HG02610 (cell line): ENCODE data around the gene NID1.
"Not testable (repeated sequence)": the region's sequence is repeated elsewhere in the genome, so short reads cannot be mapped to it uniquely, and the experiment has no call there.

Experiments
- ATAC-seq: cut with Tn5 transposase; IDR thresholded peaks from one replicate; pipeline ENCODE4 v1.9.1; 2021; ENCODE audit warnings: mild to moderate bottlenecking, moderate library complexity; ENCODE audit not compliant: unreplicated experiment

The NID1 gene

GRCh38 chr1:236095705-236096520 lies 31.0 kb upstream of the NID1 start:
- no peak for ATAC-seq

DNA sequence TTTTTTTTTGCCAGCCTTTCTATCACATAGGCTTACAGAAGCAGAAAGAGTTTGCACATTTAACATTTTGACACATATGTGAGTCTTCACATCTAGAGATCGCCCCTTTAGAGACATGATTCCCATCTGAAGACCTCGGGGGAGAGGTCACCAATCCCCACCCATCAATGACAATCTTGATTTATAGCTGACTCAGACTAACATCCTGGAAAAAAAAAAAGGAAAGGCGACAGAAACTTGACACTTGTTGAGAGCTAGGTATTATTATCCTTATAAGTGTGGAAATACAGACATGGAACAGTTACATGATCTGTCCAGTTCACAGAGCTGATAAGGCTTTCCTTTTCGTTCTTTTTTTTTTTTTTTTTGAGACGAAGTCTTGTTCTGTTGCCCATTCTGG lies 28.0 kb upstream of the NID1 start:
- no peak for ATAC-seq

GRCh38 chr1:236091933-236092318 lies 27.0 kb upstream of the NID1 start:
- ATAC-seq = no peak

- ATAC-seq = no peak
Measured at GRCh38 chr1:236090741-236091147, 25.9 kb upstream of the NID1 start.

DNA sequence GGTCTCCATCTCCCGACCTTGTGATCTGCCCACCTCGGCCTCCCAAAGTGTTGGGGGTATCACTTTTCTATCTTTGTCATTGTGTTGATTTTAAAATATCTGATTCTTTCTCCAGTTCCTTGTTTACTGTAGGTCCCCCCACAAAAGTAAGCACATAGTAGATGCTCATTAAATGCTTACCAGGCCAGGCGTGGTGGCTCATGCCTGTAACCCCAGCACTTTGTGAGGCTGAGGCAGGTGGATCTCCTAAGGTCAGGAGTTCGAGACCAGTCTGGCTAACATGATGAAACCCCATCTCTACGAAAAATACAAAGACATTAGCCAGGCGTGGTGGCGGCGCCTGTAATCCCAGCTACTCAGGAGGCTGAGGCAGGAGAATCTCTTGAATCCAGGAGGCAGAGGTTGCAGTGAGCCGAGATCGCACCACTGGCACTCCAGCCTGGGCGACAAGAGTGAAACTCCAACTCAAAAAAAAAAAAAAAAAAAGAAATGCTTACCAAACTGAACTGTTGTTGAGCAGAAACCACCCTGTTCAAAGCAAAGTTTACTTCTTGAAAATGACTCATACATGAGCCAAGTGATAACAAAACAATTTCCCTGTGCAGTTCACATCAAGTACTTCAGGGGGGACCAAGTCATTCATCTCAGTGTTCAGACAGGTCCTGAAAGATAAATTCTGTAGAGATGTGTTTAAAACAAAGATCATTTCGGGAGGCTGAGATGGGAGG lies 24.3 kb upstream of the NID1 start:
- ATAC-seq = peak; percentile 58

DNA sequence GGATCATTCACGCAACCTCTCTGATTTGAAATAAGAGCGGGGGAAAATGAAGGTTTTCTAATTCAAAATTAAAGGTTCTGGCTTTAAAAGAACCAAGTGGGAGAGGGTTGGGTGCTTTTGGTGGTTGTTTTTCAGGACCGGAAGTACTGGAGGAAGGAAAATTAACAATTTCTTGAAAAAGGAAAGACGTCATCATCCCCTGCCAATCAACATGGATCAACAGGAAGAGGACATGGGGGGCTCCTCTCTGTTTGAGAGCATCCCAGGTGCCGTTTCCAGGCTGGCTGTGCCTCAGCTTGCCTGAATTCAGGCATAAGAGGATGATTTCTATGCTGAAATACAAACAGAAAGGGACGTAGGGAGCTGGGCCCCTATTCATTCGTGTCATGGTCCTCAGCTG lies 21.6 kb upstream of the NID1 start:
- no peak for ATAC-seq

DNA sequence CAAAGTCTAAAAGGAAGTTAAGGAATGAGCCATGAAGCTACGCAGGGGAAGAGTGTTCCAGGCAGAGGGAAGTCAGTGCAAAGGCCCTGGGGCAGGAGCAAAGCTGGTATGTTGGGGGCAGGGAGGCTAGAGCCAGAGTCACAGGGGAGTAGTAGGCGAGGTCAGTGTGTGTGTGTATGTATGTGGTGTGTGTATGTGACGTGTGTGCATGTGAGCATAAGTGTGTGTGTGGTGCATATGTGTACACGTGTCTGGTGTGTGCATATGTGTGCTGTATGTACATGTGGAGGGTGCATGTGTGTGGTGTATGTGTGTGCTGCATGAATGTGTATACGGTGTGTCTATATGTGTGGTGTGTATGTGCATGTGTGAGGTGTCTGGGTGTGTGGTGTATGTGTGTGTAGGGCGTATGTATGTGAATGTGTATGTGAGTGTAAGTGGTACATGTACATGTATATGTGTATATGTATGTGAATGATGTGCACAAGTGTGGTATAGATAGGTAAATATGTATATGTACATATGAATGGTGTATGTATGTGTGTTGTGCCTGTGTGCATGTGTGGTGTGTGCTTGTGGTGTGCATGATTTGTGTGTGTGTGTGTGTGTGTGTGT lies 20.8 kb upstream of the NID1 start:
- ATAC-seq = no peak

- no peak for ATAC-seq
Measured at GRCh38 chr1:236084386-236084730, 19.5 kb upstream of the NID1 start.

GRCh38 chr1:236083650-236084385 lies 18.9 kb upstream of the NID1 start:
- ATAC-seq = no peak

DNA sequence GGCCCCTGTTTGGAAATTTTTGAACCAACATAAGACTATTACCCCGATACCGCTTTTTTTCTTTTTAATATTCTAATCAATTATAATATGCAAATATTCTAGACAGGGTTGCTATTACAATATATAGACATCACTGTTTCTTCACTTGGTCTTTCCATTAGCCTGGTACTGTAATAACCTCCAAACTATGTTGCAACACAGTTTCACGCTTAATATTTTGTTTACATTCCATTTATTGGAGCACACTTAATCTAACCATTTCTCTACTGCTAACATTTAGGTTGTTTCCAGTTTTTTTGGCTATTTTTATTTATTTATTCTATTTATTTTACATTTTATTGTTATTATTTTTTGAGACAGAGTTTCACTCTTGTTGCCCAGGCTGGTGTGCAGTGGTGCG lies 17.6 kb upstream of the NID1 start:
- ATAC-seq = no peak

GRCh38 chr1:236081546-236082227 lies 16.8 kb upstream of the NID1 start:
- no peak for ATAC-seq

GRCh38 chr1:236079703-236080102 lies 14.8 kb upstream of the NID1 start:
- ATAC-seq = no peak

DNA sequence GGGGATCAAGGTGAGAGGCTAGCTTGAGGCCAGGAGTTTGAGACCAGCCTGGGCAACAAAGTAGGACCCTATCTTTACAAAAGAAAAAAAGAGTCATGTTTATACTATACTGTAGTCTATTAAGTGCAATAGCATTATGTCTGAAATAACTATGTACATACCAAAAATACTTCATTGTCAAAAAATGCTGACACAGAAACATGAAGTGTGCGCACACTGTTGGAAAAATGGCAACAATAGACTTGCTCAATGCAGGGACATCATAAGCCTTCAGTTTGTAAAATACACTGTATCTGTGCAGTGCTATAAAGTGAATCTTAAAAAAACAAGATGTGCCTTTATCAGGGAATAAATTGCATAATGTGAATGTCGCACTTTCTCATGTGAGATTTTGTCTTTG lies 14.1 kb upstream of the NID1 start:
- ATAC-seq = no peak

DNA sequence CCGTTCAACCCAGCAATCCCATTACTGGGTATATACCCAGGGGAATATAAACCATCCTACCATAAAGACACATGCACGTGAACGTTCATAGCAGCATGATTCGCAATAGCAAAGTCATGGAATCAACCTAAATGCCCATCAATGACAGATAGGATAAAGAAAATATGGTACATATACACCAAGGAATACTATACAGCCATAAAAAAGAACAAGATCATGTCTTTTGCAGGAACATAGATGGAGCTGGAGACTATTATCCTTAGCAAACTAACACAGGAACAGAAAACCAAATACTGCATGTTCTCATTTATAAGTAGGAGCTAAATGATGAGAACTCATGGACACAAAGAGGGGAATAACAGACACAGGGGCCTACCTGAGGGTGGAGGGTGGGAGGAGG lies 13.2 kb upstream of the NID1 start:
- ATAC-seq = not testable (repeated sequence)

DNA sequence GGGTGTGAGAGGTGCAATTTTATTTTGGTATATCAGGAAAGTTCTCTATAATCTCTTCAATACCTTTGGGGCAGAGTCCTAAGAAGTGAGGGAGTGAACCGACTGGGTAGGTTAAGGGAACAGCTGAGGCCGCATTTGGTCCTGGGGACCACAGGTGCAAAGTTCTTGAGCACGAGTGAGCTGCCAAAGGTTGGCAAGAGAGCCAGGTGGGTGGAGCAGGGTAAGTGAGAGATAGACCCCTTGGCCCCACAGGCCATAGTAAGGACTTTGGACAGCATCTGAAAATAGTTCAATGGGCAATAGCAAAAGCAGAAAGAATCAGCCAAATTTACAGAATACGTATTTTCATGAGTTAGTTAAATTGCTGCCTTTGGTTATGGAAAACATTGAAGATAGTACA lies 11.0 kb upstream of the NID1 start:
- ATAC-seq = no peak

DNA sequence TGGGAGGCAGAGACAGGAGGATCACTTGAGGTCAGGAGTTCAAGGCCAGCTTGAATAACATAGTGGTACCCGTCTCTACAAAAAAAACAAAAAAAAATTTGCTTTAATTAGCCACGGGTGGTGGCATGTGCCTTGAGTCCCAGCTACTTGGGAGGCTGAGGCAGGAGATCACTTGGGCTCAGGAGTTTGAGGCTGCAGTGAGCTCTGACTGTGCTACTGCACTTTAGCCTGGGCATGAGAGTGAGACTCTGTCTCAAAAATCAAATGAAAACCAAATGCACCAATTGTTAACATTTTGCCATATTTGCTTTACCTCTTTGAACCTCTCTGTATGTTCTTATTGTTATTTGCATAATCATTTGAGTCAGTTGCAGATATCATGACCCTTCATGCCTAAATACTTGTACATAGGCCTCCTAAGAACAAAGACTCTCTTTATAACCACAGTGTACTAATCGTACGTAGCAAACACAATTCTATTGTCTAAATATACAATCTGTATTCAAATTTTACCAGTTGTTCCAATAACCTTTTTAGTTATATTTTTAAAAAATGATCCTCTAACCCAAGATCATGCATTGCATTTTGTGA lies 8.5 kb upstream of the NID1 start:
- no peak for ATAC-seq

- ATAC-seq = no peak
Measured at GRCh38 chr1:236072001-236072400, 7.1 kb upstream of the NID1 start.

DNA sequence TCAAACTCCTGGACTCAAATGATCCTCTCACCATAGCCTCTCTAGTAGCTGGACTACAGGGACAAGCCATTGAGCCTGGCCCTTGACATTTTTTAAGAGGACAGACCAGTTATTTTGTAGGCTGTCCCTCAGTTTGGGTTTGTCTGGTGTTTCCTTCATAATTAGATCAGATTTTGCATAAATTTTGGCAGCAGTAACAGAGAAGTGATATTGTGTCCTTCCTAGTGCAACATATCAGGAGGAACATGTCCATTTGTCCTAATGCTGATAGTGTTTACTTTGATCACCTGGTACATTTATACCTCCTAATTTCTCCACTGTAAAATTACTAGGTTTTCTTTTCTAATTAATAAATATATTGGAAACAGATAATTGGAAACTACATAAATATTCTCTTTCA lies 5.9 kb upstream of the NID1 start:
- no peak for ATAC-seq

GRCh38 chr1:236069796-236070195 lies 4.9 kb upstream of the NID1 start:
- no peak for ATAC-seq

- ATAC-seq = no peak
Measured at GRCh38 chr1:236067854-236068454, 3.1 kb upstream of the NID1 start.
